Karpas-422 (cell line): Measurements from ENCODE around the gene PTPN6. TPM values are rescaled to one million over a fixed set of nuclear protein-coding genes. Genes with fewer than 3 reads are reported as not detected.

Experiments
- DNase-seq: peaks from one replicate; pipeline ENCODE4 v3.0.0-alpha.2; 2015
- H2AFZ ChIP-seq: fragments of 200-600 bp; sonication (generic); 2 replicates; pipeline ENCODE4 v1.6.1; 2014; ENCODE audit warnings: antibody characterized with exemption, low read length, mixed read lengths
- H3K27ac ChIP-seq: fragments of 200-600 bp; sonication (generic); 2 replicates; pipeline ENCODE4 v1.5.1; 2014; ENCODE audit warnings: mild to moderate bottlenecking, low read length, moderate library complexity
- H3K27me3 ChIP-seq: fragments of 200-600 bp; sonication (generic); 2 replicates; pipeline ENCODE4 v1.6.1; 2014; ENCODE audit warnings: low read length, mixed read lengths
- H3K36me3 ChIP-seq: fragments of 200-600 bp; sonication (generic); 2 replicates; pipeline ENCODE4 v1.6.1; 2014; ENCODE audit warnings: low read length, mixed read lengths; ENCODE audit not compliant: insufficient read depth
- H3K4me1 ChIP-seq: fragments of 200-600 bp; sonication (generic); 2 replicates; pipeline ENCODE4 v1.6.1; 2014; ENCODE audit warnings: mild to moderate bottlenecking, low read length, mixed read lengths
- H3K4me2 ChIP-seq: fragments of 200-600 bp; sonication (generic); 2 replicates; pipeline ENCODE4 v1.6.1; 2014; ENCODE audit warnings: low read length, low read depth, mild to moderate bottlenecking; ENCODE audit not compliant: poor library complexity, severe bottlenecking
- H3K4me3 ChIP-seq: fragments of 200-600 bp; sonication (generic); 2 replicates; pipeline ENCODE4 v1.5.1; 2014; ENCODE audit warnings: mild to moderate bottlenecking, antibody characterized with exemption, low read length, mixed read lengths
- H3K79me2 ChIP-seq: fragments of 200-600 bp; sonication (generic); 2 replicates; pipeline ENCODE4 v1.6.1; 2014; ENCODE audit warnings: mild to moderate bottlenecking, low read length, mixed read lengths
- H3K9ac ChIP-seq: fragments of 200-600 bp; sonication (generic); 2 replicates; pipeline ENCODE4 v1.6.0; 2014; ENCODE audit warnings: low read length
- H3K9me2 ChIP-seq: fragments of 200-600 bp; sonication (generic), shearing (Covaris generic); replicated peaks from 2 replicates; pipeline ENCODE4 v1.6.0; 2014; ENCODE audit warnings: mild to moderate bottlenecking, low read length, moderate library complexity; ENCODE audit not compliant: insufficient read depth
- H3K9me3 ChIP-seq: fragments of 300-700, 200-600 bp; sonication (generic); 2 replicates; pipeline ENCODE4 v1.6.1; 2014; ENCODE audit warnings: low read length, mixed read lengths
- H4K20me1 ChIP-seq: fragments of 200-600 bp; sonication (generic); 2 replicates; pipeline ENCODE4 v1.6.1; 2014; ENCODE audit warnings: mild to moderate bottlenecking, antibody characterized with exemption, low read length, low read depth; ENCODE audit not compliant: insufficient read depth
- total RNA-seq: library from RNA; depleted of rRNA; stranded (reverse); fragments of >200 nt; shearing (Covaris generic); gene quantifications from 2 replicates; pipeline ENCODE4 v1.2.3, GENCODE V29; 2014; ENCODE audit warnings: low replicate concordance

PTPN6 gene
- total RNA-seq, 1 experiment from 2014 or later, result 411 TPM

GRCh38 chr12:6936194-6936635 lies 14.9 kb upstream of the PTPN6 start:
- Histone ChIP-seq H3K4me3 (peak overlapping the region; percentile 80), H3K27me3 (no peaks in the 10 kb centered on the region), H3K36me3 (peaks cover 9% of the 10 kb centered on the region; the same call in 1 of the 2 replicates), H3K9ac (peak overlapping the region; percentile 85), H3K27ac (peak overlapping the region; percentile 76), H4K20me1 (no peaks in the 10 kb centered on the region), H3K4me1 (peaks cover 35% of the 10 kb centered on the region), H3K9me3 (no peaks in the 10 kb centered on the region), H3K4me2 (peak overlapping the region; percentile 85), H2AFZ (no peak overlapping the region), H3K9me2 (no peaks in the 10 kb centered on the region), H3K79me2 (no peaks in the 10 kb centered on the region)
- DNase-seq, result no peak

- H2AFZ ChIP-seq, result no peak overlapping the region
These were observed 14.3 kb upstream of the PTPN6 start for GRCh38 chr12:6936636-6937480.

GRCh38 chr12:6937481-6938352 lies 13.4 kb upstream of the PTPN6 start:
- peaks cover 9% of the 10 kb centered on the region; the same call in 1 of the 2 replicates for H3K36me3 ChIP-seq
- H3K9me2 ChIP-seq, result no peaks in the 10 kb centered on the region
- no peaks in the 10 kb centered on the region for H3K27me3 ChIP-seq
- H2AFZ ChIP-seq, result no peak overlapping the region; the same call in 1 of the 2 replicates
- peak overlapping the region; percentile 85 for H3K4me2 ChIP-seq
- peak overlapping the region; percentile 80 for H3K4me3 ChIP-seq
- H3K4me1 ChIP-seq, result peaks cover 33% of the 10 kb centered on the region
- no peaks in the 10 kb centered on the region for H3K79me2 ChIP-seq
- no peaks in the 10 kb centered on the region for H3K9me3 ChIP-seq
- peak overlapping the region; percentile 85 for H3K9ac ChIP-seq
- H4K20me1 ChIP-seq, result no peaks in the 10 kb centered on the region
- peak; percentile 98 for DNase-seq
- H3K27ac ChIP-seq, result peak overlapping the region; percentile 76

More at GRCh38 chr12:6936636-6937480, 14.3 kb upstream of the PTPN6 start:
- H3K79me2 ChIP-seq, result no peaks in the 10 kb centered on the region
- peak overlapping the region; percentile 80 for H3K4me3 ChIP-seq
- no peaks in the 10 kb centered on the region for H3K9me2 ChIP-seq
- no peaks in the 10 kb centered on the region for H3K27me3 ChIP-seq
- H3K36me3 ChIP-seq, result peaks cover 9% of the 10 kb centered on the region; the same call in 1 of the 2 replicates
- peaks cover 35% of the 10 kb centered on the region for H3K4me1 ChIP-seq
- peak overlapping the region; percentile 76 for H3K27ac ChIP-seq
- peak overlapping the region; percentile 85 for H3K4me2 ChIP-seq
- peak overlapping the region; percentile 85 for H3K9ac ChIP-seq
- no peaks in the 10 kb centered on the region for H3K9me3 ChIP-seq
- no peaks in the 10 kb centered on the region for H4K20me1 ChIP-seq
- DNase-seq, result peak; percentile 86

DNA sequence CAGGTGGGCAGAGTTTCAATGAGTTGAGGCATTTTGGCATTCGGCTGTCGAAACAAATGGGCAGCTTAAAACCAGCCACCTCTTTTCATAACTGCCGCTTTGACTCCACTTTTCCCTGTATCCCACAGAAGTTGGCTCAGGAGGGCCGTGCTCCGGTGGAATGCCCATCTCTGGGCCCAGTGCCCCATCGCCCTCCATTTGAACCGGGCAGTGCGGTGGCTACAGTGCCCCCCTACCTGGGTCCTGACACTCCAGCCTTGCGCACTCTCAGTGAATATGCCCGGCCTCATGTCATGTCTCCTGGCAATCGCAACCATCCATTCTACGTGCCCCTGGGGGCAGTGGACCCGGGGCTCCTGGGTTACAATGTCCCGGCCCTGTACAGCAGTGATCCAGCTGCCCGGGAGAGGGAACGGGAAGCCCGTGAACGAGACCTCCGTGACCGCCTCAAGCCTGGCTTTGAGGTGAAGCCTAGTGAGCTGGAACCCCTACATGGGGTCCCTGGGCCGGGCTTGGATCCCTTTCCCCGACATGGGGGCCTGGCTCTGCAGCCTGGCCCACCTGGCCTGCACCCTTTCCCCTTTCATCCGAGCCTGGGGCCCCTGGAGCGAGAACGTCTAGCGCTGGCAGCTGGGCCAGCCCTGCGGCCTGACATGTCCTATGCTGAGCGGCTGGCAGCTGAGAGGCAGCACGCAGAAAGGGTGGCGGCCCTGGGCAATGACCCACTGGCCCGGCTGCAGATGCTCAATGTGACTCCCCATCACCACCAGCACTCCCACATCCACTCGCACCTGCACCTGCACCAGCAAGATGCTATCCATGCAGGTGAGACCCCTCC lies 12.6 kb upstream of the PTPN6 start:
- Histone ChIP-seq H3K36me3 (peaks cover 9% of the 10 kb centered on the region; the same call in 1 of the 2 replicates), H3K79me2 (no peaks in the 10 kb centered on the region), H3K4me2 (peak overlapping the region; percentile 44), H4K20me1 (no peaks in the 10 kb centered on the region), H3K27me3 (no peaks in the 10 kb centered on the region), H3K9me3 (no peaks in the 10 kb centered on the region), H3K4me3 (peak overlapping the region; percentile 52), H3K9ac (peak overlapping the region; percentile 58), H3K4me1 (peaks cover 40% of the 10 kb centered on the region), H3K27ac (no peak overlapping the region), H3K9me2 (no peaks in the 10 kb centered on the region), H2AFZ (no peak overlapping the region)
- DNase-seq, result no peak

GRCh38 chr12:6939191-6939540 lies 12.0 kb upstream of the PTPN6 start:
- H3K4me2 ChIP-seq, result no peak overlapping the region
- H3K79me2 ChIP-seq, result no peaks in the 10 kb centered on the region
- H2AFZ ChIP-seq, result no peak overlapping the region
- H3K4me1 ChIP-seq, result peaks cover 45% of the 10 kb centered on the region
- no peaks in the 10 kb centered on the region for H3K9me2 ChIP-seq
- no peak overlapping the region for H3K4me3 ChIP-seq
- no peak for DNase-seq
- no peak overlapping the region for H3K9ac ChIP-seq
- H3K9me3 ChIP-seq, result no peaks in the 10 kb centered on the region
- no peaks in the 10 kb centered on the region for H3K27me3 ChIP-seq
- H3K36me3 ChIP-seq, result peaks cover 9% of the 10 kb centered on the region; the same call in 1 of the 2 replicates
- H4K20me1 ChIP-seq, result no peaks in the 10 kb centered on the region
- H3K27ac ChIP-seq, result no peak overlapping the region

GRCh38 chr12:6941267-6941666 lies 9.9 kb upstream of the PTPN6 start:
- Histone ChIP-seq H3K9me3 (no peaks in the 10 kb centered on the region), H3K27ac (no peak overlapping the region), H3K4me3 (no peak overlapping the region), H3K9ac (no peak overlapping the region), H3K9me2 (no peaks in the 10 kb centered on the region), H3K4me2 (no peak overlapping the region), H3K27me3 (no peaks in the 10 kb centered on the region), H3K4me1 (peaks cover 48% of the 10 kb centered on the region), H2AFZ (no peak overlapping the region), H3K36me3 (no peaks in the 10 kb centered on the region), H4K20me1 (no peaks in the 10 kb centered on the region), H3K79me2 (no peaks in the 10 kb centered on the region)
- DNase-seq, result no peak

DNA sequence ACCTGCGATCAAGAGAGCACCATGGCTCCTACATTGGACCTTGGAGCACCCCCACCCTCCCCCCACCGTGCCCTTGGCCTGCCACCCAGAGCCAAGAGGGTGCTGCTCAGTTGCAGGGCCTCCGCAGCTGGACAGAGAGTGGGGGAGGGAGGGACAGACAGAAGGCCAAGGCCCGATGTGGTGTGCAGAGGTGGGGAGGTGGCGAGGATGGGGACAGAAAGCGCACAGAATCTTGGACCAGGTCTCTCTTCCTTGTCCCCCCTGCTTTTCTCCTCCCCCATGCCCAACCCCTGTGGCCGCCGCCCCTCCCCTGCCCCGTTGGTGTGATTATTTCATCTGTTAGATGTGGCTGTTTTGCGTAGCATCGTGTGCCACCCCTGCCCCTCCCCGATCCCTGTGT lies 9.4 kb upstream of the PTPN6 start:
- H3K27me3 ChIP-seq, result no peaks in the 10 kb centered on the region
- no peaks in the 10 kb centered on the region for H4K20me1 ChIP-seq
- H3K4me1 ChIP-seq, result peaks cover 48% of the 10 kb centered on the region
- no peak overlapping the region for H3K9ac ChIP-seq
- H3K36me3 ChIP-seq, result no peaks in the 10 kb centered on the region
- no peak overlapping the region for H3K27ac ChIP-seq
- H3K4me3 ChIP-seq, result no peak overlapping the region
- H3K4me2 ChIP-seq, result no peak overlapping the region
- no peaks in the 10 kb centered on the region for H3K9me2 ChIP-seq
- DNase-seq, result no peak
- H3K9me3 ChIP-seq, result no peaks in the 10 kb centered on the region
- H3K79me2 ChIP-seq, result no peaks in the 10 kb centered on the region
- H2AFZ ChIP-seq, result no peak overlapping the region
